Measurements from ENCODE around the gene HMHB1. TPM values are rescaled to one million over a fixed set of nuclear protein-coding genes. Genes with fewer than 3 reads are reported as not detected.
A peak's percentile ranks its signal among the peaks of the same experiment; 100 is the strongest.

The HMHB1 gene
- total RNA-seq, 2 experiments from 2014 or later = not detected

DNA sequence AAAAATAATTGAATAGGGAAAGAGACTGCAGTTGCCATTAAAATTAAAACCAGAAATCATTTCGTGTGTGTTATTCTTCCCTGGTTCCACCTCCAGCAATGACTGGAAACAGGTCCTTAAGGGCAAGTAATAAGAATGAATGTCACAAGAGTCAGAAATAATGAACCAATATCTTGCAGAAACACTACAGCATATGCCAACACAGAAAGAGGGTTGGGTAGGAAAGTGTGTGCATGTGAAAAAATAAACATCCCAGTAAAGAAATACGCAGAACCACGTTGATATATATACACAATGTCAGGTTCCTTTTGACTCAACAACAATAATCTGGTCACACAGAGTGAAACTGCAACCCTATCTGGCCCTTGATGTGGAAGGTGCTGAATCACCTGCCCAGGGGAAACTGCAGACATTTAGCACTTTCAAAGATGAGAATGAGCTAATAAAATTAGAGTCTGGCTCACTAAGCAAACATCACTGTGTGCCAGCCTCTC is 15.0 kb downstream of the HMHB1 start:
- Mint-ChIP-seq H3K4me1 (peaks cover 16% of the 10 kb centered on the region), H3K9me3 (no peaks in the 10 kb centered on the region), H3K27me3 (no peaks in the 10 kb centered on the region), H3K36me3 (no peaks in the 10 kb centered on the region), H3K4me3 (no peak overlapping the region), H3K27ac (no peak overlapping the region)
- DNase-seq = peak; percentile 19

DNA sequence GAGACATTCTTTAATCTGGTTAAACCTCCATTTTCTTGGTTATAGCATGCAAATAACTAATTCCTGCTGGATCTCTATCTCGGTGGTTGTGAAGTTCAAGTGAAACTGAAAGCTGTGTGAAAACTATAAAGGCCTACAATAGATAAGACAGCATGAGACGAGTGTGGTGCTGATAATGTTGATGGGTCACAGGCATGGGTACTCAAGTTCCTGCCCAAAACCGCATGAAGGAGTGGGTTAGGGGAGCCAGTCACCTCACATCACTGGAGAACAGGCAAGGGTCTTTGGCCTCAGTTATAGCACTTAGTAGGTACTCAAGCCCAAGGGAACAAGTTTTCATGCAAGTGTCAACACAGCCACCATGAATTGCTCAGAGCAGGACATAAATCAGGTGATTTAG is 16.7 kb downstream of the HMHB1 start:
- Mint-ChIP-seq H3K9me3 (no peaks in the 10 kb centered on the region), H3K27me3 (no peaks in the 10 kb centered on the region), H3K4me3 (no peak overlapping the region), H3K36me3 (no peaks in the 10 kb centered on the region), H3K27ac (peak overlapping the region; percentile 23), H3K4me1 (peaks cover 16% of the 10 kb centered on the region)
- no peak for DNase-seq

DNA sequence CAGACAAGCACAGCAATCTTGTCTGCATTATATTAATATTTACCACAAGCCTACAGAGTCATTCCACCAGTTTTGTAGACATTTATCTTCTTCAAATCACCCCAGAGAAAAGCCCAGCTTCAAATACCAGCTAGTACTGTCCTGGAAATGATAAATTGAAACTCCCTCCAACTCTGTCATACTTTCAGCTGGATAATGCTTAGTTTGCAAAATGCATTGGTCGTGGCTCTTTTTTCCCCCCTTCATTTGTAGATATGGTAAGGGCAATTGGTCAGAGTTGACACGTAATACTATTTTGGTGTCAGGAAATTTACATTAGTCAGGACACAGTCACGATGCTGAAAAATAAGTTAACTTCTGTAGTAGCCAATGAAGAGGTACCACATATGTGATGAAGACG is 21.2 kb downstream of the HMHB1 start:
- Mint-ChIP-seq H3K27ac (no peak overlapping the region), H3K9me3 (no peaks in the 10 kb centered on the region), H3K27me3 (no peaks in the 10 kb centered on the region), H3K4me3 (no peak overlapping the region), H3K36me3 (no peaks in the 10 kb centered on the region), H3K4me1 (peaks cover 13% of the 10 kb centered on the region)
- DNase-seq = no peak

DNA sequence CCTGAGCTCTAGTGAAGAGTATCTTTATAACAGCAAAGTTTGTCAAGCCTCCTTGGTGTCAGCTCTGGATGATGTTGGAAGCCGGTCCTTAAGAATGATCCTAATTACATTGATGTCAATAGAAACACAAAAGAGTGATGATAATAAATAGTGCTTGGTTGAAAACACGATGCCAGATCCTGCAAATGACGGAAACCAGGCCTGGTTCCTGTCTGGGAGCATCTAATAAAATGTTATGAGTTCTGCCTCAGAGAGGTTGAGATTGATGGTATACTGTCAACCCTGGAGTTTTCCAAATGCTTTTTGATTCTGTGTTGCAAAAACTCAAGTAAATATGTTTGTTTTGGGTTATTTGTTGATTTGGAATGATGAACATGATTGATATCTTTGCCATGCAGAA is 23.3 kb downstream of the HMHB1 start:
- Mint-ChIP-seq H3K27ac (no peak overlapping the region), H3K36me3 (no peaks in the 10 kb centered on the region), H3K9me3 (no peaks in the 10 kb centered on the region), H3K27me3 (no peaks in the 10 kb centered on the region), H3K4me3 (no peak overlapping the region), H3K4me1 (peaks cover 6% of the 10 kb centered on the region)
- no peak for DNase-seq

DNA sequence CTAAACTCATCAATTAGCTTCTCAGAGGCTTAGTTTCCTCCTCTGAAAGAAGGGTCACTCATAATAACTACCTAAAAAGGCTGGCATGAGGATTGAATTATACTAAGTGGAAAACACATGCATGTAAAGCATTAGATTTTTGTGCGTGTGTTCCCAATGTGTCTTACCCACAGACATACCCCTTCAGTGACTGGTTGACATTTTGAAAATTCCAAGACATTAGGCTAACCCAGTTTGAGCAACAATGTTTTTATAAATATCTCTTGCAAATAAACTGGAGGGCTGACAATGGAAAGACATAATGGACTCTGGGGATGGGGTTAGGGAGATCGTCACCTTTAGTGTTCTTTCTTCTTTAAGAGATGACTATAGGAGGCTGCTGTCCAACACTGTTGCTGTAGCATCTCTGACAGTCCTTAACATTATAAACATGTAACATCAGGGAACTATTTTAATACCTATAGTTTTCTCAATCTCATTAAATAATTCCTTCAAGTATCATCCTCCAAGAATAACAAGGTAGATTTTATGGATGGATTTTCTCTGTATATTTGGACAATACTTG is 24.3 kb downstream of the HMHB1 start:
- Mint-ChIP-seq H3K4me3 (no peak overlapping the region), H3K36me3 (no peaks in the 10 kb centered on the region), H3K4me1 (peaks cover 6% of the 10 kb centered on the region), H3K9me3 (no peaks in the 10 kb centered on the region), H3K27ac (no peak overlapping the region), H3K27me3 (peaks cover 3% of the 10 kb centered on the region)
- no peak for DNase-seq

DNA sequence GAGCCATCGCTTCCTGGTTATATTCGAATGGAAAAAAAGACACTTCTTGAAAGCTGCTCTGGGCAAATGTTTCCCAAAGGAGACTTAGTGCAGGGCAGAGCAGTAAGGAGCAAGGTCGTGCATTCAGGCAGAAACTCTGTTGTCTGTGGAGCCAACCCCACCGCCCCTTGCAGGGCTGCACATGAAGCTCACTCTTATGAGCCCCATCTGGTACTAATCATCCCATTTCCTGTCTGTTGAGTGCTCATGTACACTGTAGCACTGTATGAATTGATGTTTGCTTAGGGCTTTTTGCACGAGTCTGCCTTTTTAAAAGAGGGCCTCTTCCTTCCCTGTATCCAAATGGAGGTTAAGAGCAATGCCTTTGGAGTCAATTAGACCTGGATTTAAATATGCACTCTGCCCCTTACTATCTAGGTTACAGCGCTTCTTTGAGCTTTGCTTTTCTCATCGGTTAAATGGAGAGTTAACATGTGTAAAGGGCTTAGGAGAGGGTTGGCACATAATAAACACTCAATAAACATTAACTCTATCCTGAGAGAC is 25.4 kb downstream of the HMHB1 start:
- Mint-ChIP-seq H3K36me3 (no peaks in the 10 kb centered on the region), H3K9me3 (no peaks in the 10 kb centered on the region), H3K27ac (no peak overlapping the region), H3K4me1 (peaks cover 6% of the 10 kb centered on the region), H3K27me3 (peaks cover 3% of the 10 kb centered on the region), H3K4me3 (no peak overlapping the region)
- DNase-seq = no peak

DNA sequence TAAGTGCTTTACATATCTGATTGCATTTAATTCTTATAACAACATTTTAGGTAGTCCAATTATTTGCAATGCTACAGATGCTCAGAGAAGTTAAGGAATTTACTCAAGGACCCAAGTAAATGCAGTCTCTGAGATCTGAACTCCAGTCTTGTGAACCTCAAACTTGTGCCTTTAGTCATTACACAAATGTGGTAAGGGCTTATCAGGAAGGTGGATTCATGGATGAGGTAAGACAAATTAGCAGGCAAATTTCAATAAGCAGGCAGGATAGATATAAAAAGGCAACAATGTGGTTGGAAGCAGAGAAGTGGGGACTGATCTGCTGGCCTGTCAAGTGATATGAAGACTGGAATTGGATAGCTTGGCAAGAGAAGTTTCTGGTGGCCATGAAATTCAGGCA is 29.5 kb downstream of the HMHB1 start:
- no peaks in the 10 kb centered on the region for H3K9me3 Mint-ChIP-seq
- H3K36me3 Mint-ChIP-seq = no peaks in the 10 kb centered on the region
- no peak for DNase-seq
- no peak overlapping the region for H3K27ac Mint-ChIP-seq
- H3K4me1 Mint-ChIP-seq = peaks cover 6% of the 10 kb centered on the region
- H3K4me3 Mint-ChIP-seq = no peak overlapping the region
- peaks cover 3% of the 10 kb centered on the region for H3K27me3 Mint-ChIP-seq

DNA sequence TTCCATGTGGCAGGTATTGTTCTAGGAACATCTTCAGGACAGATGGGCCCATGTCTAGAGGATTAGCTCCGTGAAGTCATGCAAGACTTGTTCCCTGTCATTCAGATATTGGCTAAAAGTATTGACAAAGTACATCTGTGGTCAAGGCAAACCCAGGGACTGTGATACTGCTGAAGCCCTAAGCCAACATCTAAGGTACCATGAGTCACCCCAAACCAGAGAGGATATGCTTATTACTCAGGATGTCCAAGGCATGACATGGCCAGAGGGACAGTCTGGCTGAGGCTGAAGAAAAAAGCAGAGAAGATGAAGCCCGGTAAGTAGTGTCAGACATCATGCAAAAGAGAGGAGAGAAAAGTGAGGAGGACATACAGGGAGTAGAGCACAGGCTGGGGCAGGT is 31.0 kb downstream of the HMHB1 start:
- Mint-ChIP-seq H3K27ac (no peak overlapping the region), H3K4me3 (no peak overlapping the region), H3K9me3 (no peaks in the 10 kb centered on the region), H3K27me3 (peaks cover 3% of the 10 kb centered on the region), H3K36me3 (no peaks in the 10 kb centered on the region), H3K4me1 (peaks cover 3% of the 10 kb centered on the region)
- no peak for DNase-seq

DNA sequence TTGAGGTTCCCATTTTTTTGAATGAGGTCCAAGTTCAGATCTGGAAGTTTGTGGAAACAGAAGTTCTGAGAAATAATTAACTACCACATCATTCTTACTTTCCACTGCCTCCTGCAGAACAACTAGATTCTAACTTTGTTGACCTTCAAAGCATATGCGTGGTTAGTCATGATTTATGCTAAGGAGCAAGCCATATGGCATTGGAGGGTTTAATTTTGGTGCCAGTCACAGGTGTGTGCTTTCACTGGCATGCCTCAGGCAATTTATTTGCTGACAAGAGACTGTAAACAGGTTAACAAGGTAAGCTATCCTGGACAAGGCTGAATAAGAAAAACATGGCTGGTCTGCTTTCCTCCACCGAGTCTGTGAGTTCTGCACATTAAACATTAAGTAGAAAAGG is 31.5 kb downstream of the HMHB1 start:
- H3K9me3 Mint-ChIP-seq = no peaks in the 10 kb centered on the region
- no peak for DNase-seq
- no peak overlapping the region for H3K4me3 Mint-ChIP-seq
- no peaks in the 10 kb centered on the region for H3K4me1 Mint-ChIP-seq
- H3K27ac Mint-ChIP-seq = no peak overlapping the region
- peaks cover 3% of the 10 kb centered on the region for H3K27me3 Mint-ChIP-seq
- H3K36me3 Mint-ChIP-seq = no peaks in the 10 kb centered on the region

DNA sequence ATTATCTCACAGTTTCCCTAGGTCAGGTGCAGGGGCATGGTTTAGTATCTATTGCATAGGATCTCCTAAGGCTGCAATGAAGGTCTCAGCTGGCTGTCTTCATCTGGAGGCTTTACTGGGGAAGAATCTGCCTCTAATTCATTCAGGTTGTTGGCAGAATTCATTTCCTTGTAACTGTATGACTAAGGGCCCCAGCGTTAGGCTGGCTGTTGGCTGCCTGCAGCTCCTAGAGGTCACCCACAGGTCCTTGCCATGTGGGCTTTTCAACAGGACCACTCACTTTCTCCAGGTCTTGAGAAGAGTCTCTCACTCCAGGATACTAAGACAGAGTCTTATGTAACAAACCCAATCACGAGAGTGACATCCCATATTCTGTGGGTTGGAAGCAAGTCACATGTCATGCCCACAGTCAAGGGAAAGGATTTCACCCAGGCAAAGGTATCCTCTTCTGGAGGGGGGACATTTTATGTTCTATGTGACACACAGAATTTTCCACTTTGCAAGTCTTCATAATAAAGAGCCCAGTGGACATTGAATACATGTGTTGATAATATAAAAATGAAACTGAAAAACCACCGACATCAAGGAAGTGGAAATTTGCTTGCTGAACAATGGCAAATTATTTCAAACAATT is 38.2 kb downstream of the HMHB1 start:
- Mint-ChIP-seq H3K4me3 (no peak overlapping the region), H3K36me3 (no peaks in the 10 kb centered on the region), H3K27me3 (no peaks in the 10 kb centered on the region), H3K4me1 (peaks cover 3% of the 10 kb centered on the region), H3K9me3 (no peaks in the 10 kb centered on the region), H3K27ac (no peak overlapping the region)
- no peak for DNase-seq

DNA sequence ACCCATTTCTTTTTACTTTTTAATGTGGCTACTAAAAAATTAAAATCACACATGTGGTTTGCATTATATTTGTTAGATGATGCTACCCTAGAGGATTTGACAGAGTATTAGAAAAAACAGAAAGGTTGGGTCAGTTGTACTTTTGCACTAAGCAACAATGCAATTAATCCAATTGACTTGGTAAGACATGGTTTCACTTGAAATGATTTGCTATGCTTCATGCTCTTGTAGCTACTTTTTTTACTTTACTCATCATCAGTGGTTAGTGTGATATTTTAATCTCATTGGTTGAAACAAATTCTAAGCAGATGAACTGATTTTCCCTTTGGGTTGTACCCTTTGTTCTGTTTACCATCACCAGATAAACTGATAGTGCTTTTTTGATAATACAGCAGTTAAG is 39.4 kb downstream of the HMHB1 start:
- Mint-ChIP-seq H3K36me3 (no peaks in the 10 kb centered on the region), H3K9me3 (no peaks in the 10 kb centered on the region), H3K27me3 (no peaks in the 10 kb centered on the region), H3K27ac (no peak overlapping the region), H3K4me1 (peaks cover 3% of the 10 kb centered on the region), H3K4me3 (no peak overlapping the region)
- no peak for DNase-seq

DNA sequence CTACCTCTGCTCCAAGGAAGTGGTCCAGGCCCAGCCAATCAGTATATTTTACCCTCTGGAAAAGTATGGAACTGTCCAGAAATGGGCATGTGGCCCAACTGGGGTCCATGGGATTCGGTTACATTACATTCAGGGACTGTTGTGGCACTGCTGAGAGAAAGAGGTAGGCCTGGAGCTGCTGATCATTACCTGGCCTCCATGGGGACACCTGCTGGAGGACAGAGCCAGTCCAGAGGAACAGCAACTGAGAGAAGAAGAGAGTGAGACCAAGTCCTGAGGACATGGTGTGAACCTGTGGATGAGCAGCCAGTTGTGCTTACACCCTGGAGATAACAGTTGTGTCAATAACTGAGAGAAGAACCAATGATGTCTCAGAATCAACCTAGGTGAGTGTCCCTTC is 48.2 kb downstream of the HMHB1 start:
- Mint-ChIP-seq H3K4me1 (no peaks in the 10 kb centered on the region), H3K27me3 (no peaks in the 10 kb centered on the region), H3K9me3 (no peaks in the 10 kb centered on the region), H3K27ac (no peak overlapping the region), H3K4me3 (no peak overlapping the region), H3K36me3 (peaks cover 1% of the 10 kb centered on the region)
- DNase-seq = no peak

DNA sequence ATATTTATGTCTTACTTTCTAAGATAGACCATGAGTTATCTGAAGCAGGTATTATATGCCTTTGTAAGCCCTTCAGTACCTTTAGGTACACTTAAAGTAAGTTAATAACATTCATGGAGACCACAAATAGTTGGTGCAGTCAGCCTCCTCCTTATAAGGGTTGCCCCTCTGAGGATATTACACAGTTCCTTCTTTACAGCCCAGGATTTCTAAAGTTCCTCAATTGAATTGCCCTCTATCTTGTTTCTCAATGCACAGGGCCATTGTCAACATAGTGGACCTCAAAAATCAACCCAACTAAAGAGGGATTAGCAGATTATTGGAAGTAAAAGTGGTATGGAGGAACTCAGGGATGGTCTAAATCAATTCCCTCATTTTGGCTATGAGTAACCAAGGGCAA is 50.3 kb downstream of the HMHB1 start:
- Mint-ChIP-seq H3K36me3 (peaks cover 1% of the 10 kb centered on the region), H3K4me1 (no peaks in the 10 kb centered on the region), H3K27ac (no peak overlapping the region), H3K4me3 (no peak overlapping the region), H3K9me3 (peaks cover 2% of the 10 kb centered on the region), H3K27me3 (no peaks in the 10 kb centered on the region)
- DNase-seq = no peak

DNA sequence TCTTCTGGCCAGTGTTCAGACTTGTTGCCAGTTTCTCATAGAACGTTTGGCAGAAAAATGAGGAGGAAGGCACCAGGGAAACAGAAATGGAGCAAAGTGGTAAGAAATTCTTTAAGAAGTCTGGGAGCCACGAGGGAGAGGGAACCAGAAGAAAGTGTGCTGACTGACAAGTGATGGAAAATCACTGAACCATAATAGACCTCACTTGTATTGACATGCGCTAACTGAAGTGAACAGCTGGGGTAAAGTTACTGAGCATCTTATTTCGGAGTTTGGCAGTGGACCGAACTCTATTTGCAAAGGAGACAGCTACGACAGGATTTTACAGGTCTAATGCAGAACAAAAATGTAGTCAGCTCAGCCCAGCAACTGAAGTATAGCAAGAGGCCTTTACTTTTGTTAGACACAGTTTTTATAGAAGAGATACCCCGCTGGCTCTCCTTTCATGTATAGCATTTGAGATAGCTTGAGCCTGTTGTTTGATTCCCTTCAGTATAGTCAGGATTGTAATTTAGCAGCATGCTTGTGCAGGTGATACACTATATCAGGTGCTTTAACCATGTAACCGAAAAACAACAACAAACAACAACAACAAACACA is 53.6 kb downstream of the HMHB1 start:
- Mint-ChIP-seq H3K27me3 (no peaks in the 10 kb centered on the region), H3K4me3 (no peak overlapping the region), H3K27ac (no peak overlapping the region), H3K9me3 (peaks cover 2% of the 10 kb centered on the region), H3K36me3 (peaks cover 1% of the 10 kb centered on the region), H3K4me1 (no peaks in the 10 kb centered on the region)
- no peak for DNase-seq
